Caco-2 (cell line): Measurements from ENCODE around the gene RBL2. TPM values are rescaled to one million over a fixed set of nuclear protein-coding genes. Genes with fewer than 3 reads are reported as not detected.

Source experiments
- BruUV-seq: library from RNA; stranded (reverse); fragments of 400-500 nt; replicated peaks from 2 replicates; lab custom pipeline; 2021; lab: Mats Ljungman, UMichigan
- CTCF ChIA-PET: fragments of 300-600 bp; sonication (Branson Sonifier 250); formaldehyde crosslinking; loops from one replicate; lab custom pipeline; 2022; ENCODE audit warnings: antibody characterized with exemption; lab: Charles Lee
- POLR2A ChIA-PET: fragments of 300-600 bp; sonication (Branson Sonifier 250); formaldehyde crosslinking; loops from one replicate; lab custom pipeline; 2022; ENCODE audit warnings: antibody characterized with exemption; lab: Charles Lee
- DNase-seq, 2 experiments: peaks; one replicate each; pipeline versions ENCODE4 v3.0.0 to v3.0.0-alpha.2; 2020 to 2022
- H3K27me3 ChIP-seq: replicated peaks from 2 replicates; pipeline ENCODE4 v1.6.0; 2011; ENCODE audit warnings: low read length; ENCODE audit not compliant: control insufficient read depth, insufficient read depth
- H3K36me3 ChIP-seq: 2 replicates; pipeline ENCODE4 v1.5.1; 2011; ENCODE audit warnings: low read length; ENCODE audit not compliant: control insufficient read depth, insufficient read depth
- H3K4me1 ChIP-seq: fragments of 250-450 bp; sonication (Bioruptor Pico); 2 replicates; pipeline ENCODE4 v1.5.1; 2020; ENCODE audit warnings: mild to moderate bottlenecking
- H3K4me3 ChIP-seq: 2 replicates; pipeline ENCODE4 v1.5.1; 2011; ENCODE audit warnings: low read depth, mild to moderate bottlenecking, control low read depth, low read length
- H3K9me3 ChIP-seq: fragments of 250-450 bp; sonication (Bioruptor Pico); 2 replicates; pipeline ENCODE4 v1.5.1; 2020; ENCODE audit warnings: mild to moderate bottlenecking, moderate library complexity
- H3K27ac Mint-ChIP-seq: one replicate; pipeline ENCODE4 v1.8.0; 2022; ENCODE audit warnings: mixed read lengths; ENCODE audit not compliant: unreplicated experiment
- H3K27me3 Mint-ChIP-seq: one replicate; pipeline ENCODE4 v1.8.0; 2022; ENCODE audit warnings: mixed read lengths; ENCODE audit not compliant: insufficient read depth, unreplicated experiment
- H3K36me3 Mint-ChIP-seq: one replicate; pipeline ENCODE4 v1.8.0; 2022; ENCODE audit warnings: mild to moderate bottlenecking, mixed read lengths; ENCODE audit not compliant: insufficient read depth, unreplicated experiment
- H3K4me1 Mint-ChIP-seq: one replicate; pipeline ENCODE4 v1.8.0; 2022; ENCODE audit warnings: low read depth, mixed read lengths; ENCODE audit not compliant: unreplicated experiment
- H3K4me3 Mint-ChIP-seq: one replicate; pipeline ENCODE4 v1.8.0; 2022; ENCODE audit warnings: mild to moderate bottlenecking, moderate library complexity, mixed read lengths; ENCODE audit not compliant: unreplicated experiment
- H3K9me3 Mint-ChIP-seq: one replicate; pipeline ENCODE4 v1.8.0; 2022; ENCODE audit warnings: mixed read lengths; ENCODE audit not compliant: unreplicated experiment
- CTCF ChIP-seq, 2 experiments: fragments of 200-600 bp in 1 of 2; IDR thresholded peaks; 1 replicate in 1 of 2; 2 replicates in 1 of 2; pipeline versions ENCODE4 v1.5.1 to v1.8.0; 2011 to 2022; ENCODE audit warnings: antibody characterized with exemption in 1 of 2, control low read depth in 1 of 2, inconsistent platforms in 1 of 2, low read depth in 1 of 2, low read length in 1 of 2, mild to moderate bottlenecking in 1 of 2, moderate library complexity in 1 of 2; ENCODE audit not compliant: insufficient read depth in 1 of 2, severe bottlenecking in 1 of 2, unreplicated experiment in 1 of 2
- intact Hi-C: fragments of 100-400 bp; cut with micrococcal nuclease; formaldehyde crosslinking; loops from one replicate; pipeline ENCODE4 v1.10.0; 2022; ENCODE audit not compliant: unreplicated experiment
- total RNA-seq: library from RNA; stranded (reverse); gene quantifications from 2 replicates; pipeline ENCODE4 v1.2.3, GENCODE V29; 2022

Gene RBL2
- total RNA-seq, 1 experiment from 2014 or later, result 55.3 TPM

DNA sequence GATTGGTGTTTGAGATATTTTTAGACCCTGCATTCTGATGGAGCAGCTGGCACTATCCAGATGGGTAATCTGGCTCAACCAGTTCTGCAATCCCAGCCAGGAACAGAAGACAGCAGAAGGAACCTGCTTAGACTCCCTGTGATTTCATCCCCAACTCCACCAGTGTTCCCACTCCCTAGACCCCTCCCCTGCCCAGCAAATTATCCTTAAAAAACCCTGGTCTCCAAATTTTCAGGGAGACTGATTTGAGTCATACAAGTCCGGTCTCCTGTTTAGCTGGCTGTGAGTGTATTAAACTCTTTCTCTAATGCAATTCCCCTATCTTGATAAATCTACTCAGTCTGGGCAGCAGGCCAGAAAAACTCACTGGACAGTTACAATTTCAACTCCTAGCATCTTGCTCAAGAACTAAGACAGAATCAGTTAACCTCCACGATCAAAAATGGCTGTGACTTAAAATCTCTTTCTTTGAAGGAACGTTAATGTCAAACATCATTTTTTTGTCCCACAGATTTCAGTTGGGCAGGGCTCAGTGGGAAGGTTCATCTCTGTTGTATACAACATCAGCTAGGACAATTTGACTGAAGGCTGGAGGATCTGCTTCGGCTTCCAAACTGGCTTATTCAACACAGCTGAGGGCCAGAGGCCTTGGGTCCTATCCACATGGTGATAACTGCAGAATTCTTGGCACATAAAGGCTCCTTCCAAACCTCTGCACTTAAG lies 4.9 kb upstream of the RBL2 start:
- Mint-ChIP-seq H3K9me3 (peaks cover 36% of the 10 kb centered on the region), H3K4me1 (peaks cover 12% of the 10 kb centered on the region), H3K4me3 (no peak overlapping the region), H3K36me3 (peaks cover 9% of the 10 kb centered on the region), H3K27me3 (no peaks in the 10 kb centered on the region), H3K27ac (no peak overlapping the region)
- H3K36me3 ChIP-seq, result no peaks in the 10 kb centered on the region
- ChIA-PET CTCF (no interaction called here), POLR2A (no interaction called here)
- H3K9me3 ChIP-seq, result peaks cover 27% of the 10 kb centered on the region
- BruUV-seq, result no TSS peak
- intact Hi-C loops, result no loop called here
- no peak for DNase-seq
- H3K4me1 ChIP-seq, result peaks cover 14% of the 10 kb centered on the region; the same call in 1 of the 2 replicates
- H3K27me3 ChIP-seq, result no peaks in the 10 kb centered on the region
- no peak overlapping the region for H3K4me3 ChIP-seq
- TF ChIP-seq CTCF (IDR thresholded peaks at IDR 0.05; ENCODE audit: insufficient read depth in 1 of 2, low read depth in 1 of 2, low read length in 1 of 2, severe bottlenecking in 1 of 2, unreplicated experiment in 1 of 2), result no peak

DNA sequence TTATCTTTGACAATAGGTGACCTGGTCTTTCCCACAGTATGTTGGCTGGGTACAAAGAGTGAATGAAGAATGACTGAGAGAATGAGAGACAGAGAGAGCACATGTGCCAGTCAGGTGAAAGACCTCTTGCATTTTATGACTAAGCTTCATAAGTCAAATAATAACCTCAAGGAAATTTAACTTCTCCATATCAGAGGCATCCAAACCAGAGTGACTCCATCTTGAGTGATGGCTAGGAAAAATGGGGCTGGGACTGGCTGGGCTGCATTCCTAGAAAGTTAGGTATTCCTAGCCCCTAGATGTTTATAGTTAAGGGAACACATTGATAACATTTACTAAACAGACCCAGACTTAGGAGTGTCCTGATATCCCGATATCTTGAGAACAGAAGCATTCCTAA lies 3.9 kb upstream of the RBL2 start:
- H3K27me3 ChIP-seq, result no peaks in the 10 kb centered on the region
- Mint-ChIP-seq H3K9me3 (peaks cover 26% of the 10 kb centered on the region), H3K4me3 (no peak overlapping the region), H3K27me3 (no peaks in the 10 kb centered on the region), H3K36me3 (peaks cover 14% of the 10 kb centered on the region), H3K27ac (no peak overlapping the region), H3K4me1 (peaks cover 13% of the 10 kb centered on the region)
- H3K9me3 ChIP-seq, result peaks cover 17% of the 10 kb centered on the region
- peaks cover 14% of the 10 kb centered on the region; the same call in 1 of the 2 replicates for H3K4me1 ChIP-seq
- no TSS peak for BruUV-seq
- no peak for DNase-seq
- ChIA-PET POLR2A (no interaction called here), CTCF (no interaction called here)
- no peak overlapping the region for H3K4me3 ChIP-seq
- intact Hi-C loops, result loop anchor here (10.0 kb wide), 2 partner anchors 296 to 376 kb away; partner anchors contain the start of genes CHD9 and CHD9NB
- no peaks in the 10 kb centered on the region for H3K36me3 ChIP-seq
- TF ChIP-seq CTCF (IDR thresholded peaks at IDR 0.05; ENCODE audit: insufficient read depth in 1 of 2, low read depth in 1 of 2, low read length in 1 of 2, severe bottlenecking in 1 of 2, unreplicated experiment in 1 of 2), result no peak

GRCh38 chr16:53433509-53433908 lies 762 bp upstream of the RBL2 start:
- intact Hi-C loops, result loop anchor here (10.0 kb wide), 2 partner anchors 299 to 379 kb away; partner anchors contain the start of genes CHD9 and CHD9NB
- Mint-ChIP-seq H3K27me3 (no peaks in the 10 kb centered on the region), H3K27ac (peak overlapping the region; percentile 96), H3K4me3 (peak overlapping the region; percentile 99), H3K4me1 (peaks cover 18% of the 10 kb centered on the region), H3K9me3 (peaks cover 14% of the 10 kb centered on the region), H3K36me3 (peaks cover 20% of the 10 kb centered on the region)
- no peak for TF ChIP-seq CTCF (IDR thresholded peaks at IDR 0.05; ENCODE audit: insufficient read depth in 1 of 2, low read depth in 1 of 2, low read length in 1 of 2, severe bottlenecking in 1 of 2, unreplicated experiment in 1 of 2)
- Histone ChIP-seq H3K27me3 (no peaks in the 10 kb centered on the region), H3K36me3 (no peaks in the 10 kb centered on the region), H3K9me3 (peaks cover 14% of the 10 kb centered on the region), H3K4me3 (peak overlapping the region; percentile 99), H3K4me1 (peaks cover 19% of the 10 kb centered on the region)
- no TSS peak for BruUV-seq
- ChIA-PET POLR2A (no interaction called here), CTCF (no interaction called here)
- peak; percentile 63 to 64 for DNase-seq
